HepG2 (cell line): ENCODE data around the gene PDIA5. TPM values are rescaled to one million over a fixed set of nuclear protein-coding genes. Genes with fewer than 3 reads are reported as not detected.

Experiments used
- ADNP ChIP-seq: sonication (generic); formaldehyde crosslinking; IDR thresholded peaks from 2 replicates; pipeline ENCODE4 v1.4.0; 2020; ENCODE audit warnings: missing genetic modification reagents
- CSRNP1 ChIP-seq: sonication (generic); formaldehyde crosslinking; IDR thresholded peaks from 2 replicates; pipeline ENCODE4 v1.8.1; 2023; ENCODE audit warnings: mild to moderate bottlenecking, missing genetic modification reagents
- CTCF ChIP-seq: sonication (generic); formaldehyde crosslinking; IDR thresholded peaks from 2 replicates; pipeline ENCODE4 v1.5.0; 2020; ENCODE audit warnings: mild to moderate bottlenecking, missing genetic modification reagents, moderate library complexity
- HNF1B ChIP-seq: sonication (generic); formaldehyde crosslinking; IDR thresholded peaks from 2 replicates; pipeline ENCODE4 v1.5.1; 2020; ENCODE audit warnings: mild to moderate bottlenecking, moderate library complexity, missing genetic modification reagents
- KMT2A ChIP-seq: sonication (generic); formaldehyde crosslinking; IDR thresholded peaks from 2 replicates; pipeline ENCODE4 v1.4.0; 2020; ENCODE audit warnings: missing genetic modification reagents
- MTERF4 ChIP-seq: sonication (generic); formaldehyde crosslinking; IDR thresholded peaks from 2 replicates; pipeline ENCODE4 v1.8.0; 2023; ENCODE audit warnings: mild to moderate bottlenecking, missing genetic modification reagents
- NFYB ChIP-seq: sonication (generic); formaldehyde crosslinking; IDR thresholded peaks from 2 replicates; pipeline ENCODE4 v1.4.0; 2020; ENCODE audit warnings: missing genetic modification reagents
- NRL ChIP-seq: sonication (generic); formaldehyde crosslinking; IDR thresholded peaks from 2 replicates; pipeline ENCODE4 v1.5.0; 2020; ENCODE audit warnings: missing genetic modification reagents, mild to moderate bottlenecking, moderate library complexity, borderline replicate concordance
- PRDM4 ChIP-seq: sonication (generic); formaldehyde crosslinking; IDR thresholded peaks from 2 replicates; pipeline ENCODE4 v1.9.0; 2021; ENCODE audit warnings: missing genetic modification reagents, borderline replicate concordance
- RORA ChIP-seq: sonication (generic); formaldehyde crosslinking; IDR thresholded peaks from 2 replicates; pipeline ENCODE4 v1.5.0; 2020; ENCODE audit warnings: mild to moderate bottlenecking, missing genetic modification reagents, moderate library complexity
- SSRP1 ChIP-seq: IDR thresholded peaks from 2 replicates; pipeline ENCODE4 v1.6.1; 2016; ENCODE audit warnings: control low read depth
- STAT5B ChIP-seq: sonication (generic); formaldehyde crosslinking; IDR thresholded peaks from 2 replicates; pipeline ENCODE4 v1.4.0; 2020; ENCODE audit warnings: missing genetic modification reagents
- ZBTB25 ChIP-seq: IDR thresholded peaks from 2 replicates; pipeline ENCODE4 v1.6.1; 2018; ENCODE audit warnings: missing genetic modification reagents
- ZKSCAN1 ChIP-seq: fragments of 150-350 bp; IDR thresholded peaks from 2 replicates; pipeline ENCODE4 v1.6.1; 2014; ENCODE audit warnings: low read length
- ZNF33B ChIP-seq: sonication (generic); formaldehyde crosslinking; IDR thresholded peaks from 2 replicates; pipeline ENCODE4 v1.5.1; 2020; ENCODE audit warnings: mild to moderate bottlenecking, missing genetic modification reagents
- ZNF652 ChIP-seq: IDR thresholded peaks from 2 replicates; pipeline ENCODE4 v1.6.1; 2016; ENCODE audit warnings: low read depth, borderline replicate concordance
- ZNF766 ChIP-seq: sonication (generic); formaldehyde crosslinking; IDR thresholded peaks from 2 replicates; pipeline ENCODE4 v1.5.0; 2020; ENCODE audit warnings: missing genetic modification reagents, borderline replicate concordance
- ZNF878 ChIP-seq: sonication (generic); formaldehyde crosslinking; IDR thresholded peaks from 2 replicates; pipeline ENCODE4 v1.8.1; 2023; ENCODE audit warnings: mild to moderate bottlenecking, missing genetic modification reagents, moderate library complexity
- polyA plus RNA-seq, 8 experiments: library from polyadenylated mRNA; depleted of rRNA in 3 of 8; stranded (reverse) in 7 of 8; unstranded in 1 of 8; fragments of >200 nt; fragmentation: Illumina TruSeq in 4 of 8; extraction: Trizol in 4 of 8; gene quantifications; 2 replicates each; pipeline versions ENCODE4 v1.2.1 to v1.2.3, GENCODE V29; 2011 to 2016; ENCODE audit warnings: low read depth in 4 of 8, missing spikeins in 1 of 8, mixed read lengths in 1 of 8; ENCODE audit not compliant: insufficient read depth in 1 of 8
- total RNA-seq, 5 experiments: library from RNA; depleted of rRNA; stranded (reverse); fragments of >200 nt; fragmentation: Illumina TruSeq; extraction: Trizol; gene quantifications; 2 replicates each; pipeline ENCODE4 v1.2.3, GENCODE V29; 2016; ENCODE audit warnings: low read depth in 1 of 5

PDIA5 gene
- total and polyA plus RNA-seq, 2 of the 13 experiments (the other 11 are each of a cell fraction or from before 2014, with no cell fraction given): 51.3 to 74.3 TPM

- no peak; the same call in 1 of the 2 replicates for TF ChIP-seq CTCF (CRISPR knock-in tag)
- no peak for TF ChIP-seq PRDM4
- peak; percentile 71; the same call in 1 of the 2 replicates for TF ChIP-seq ZBTB25 (CRISPR knock-in tag)
- TF ChIP-seq CSRNP1 (CRISPR knock-in tag): no peak; the same call in 1 of the 2 replicates
- no peak for TF ChIP-seq ZNF652 (CRISPR knock-in tag)
- no peak for TF ChIP-seq RORA
- TF ChIP-seq ZKSCAN1: no peak
- TF ChIP-seq NRL: no peak; the same call in 1 of the 2 replicates
- TF ChIP-seq HNF1B: peak; percentile 76; the same call in 1 of the 2 replicates
- no peak; the same call in 1 of the 2 replicates for TF ChIP-seq STAT5B
- peak; percentile 77; the same call in 1 of the 2 replicates for TF ChIP-seq ZNF33B (CRISPR knock-in tag)
- no peak for TF ChIP-seq MTERF4
- no peak for TF ChIP-seq ADNP (CRISPR knock-in tag)
- TF ChIP-seq NFYB (CRISPR knock-in tag): peak; percentile 53
- TF ChIP-seq ZNF766 (CRISPR knock-in tag): no peak; the same call in 1 of the 2 replicates
- TF ChIP-seq KMT2A (CRISPR knock-in tag): peak; percentile 77
- TF ChIP-seq SSRP1 (CRISPR knock-in tag): no peak
- peak; percentile 81; the same call in 1 of the 2 replicates for TF ChIP-seq ZNF878 (CRISPR knock-in tag)
Measured at GRCh38 chr3:123066896-123067688, at the start of gene PDIA5 (continued).
